NCI-H2227 (cell line): ENCODE measurements around the gene ABCA7.

Experiments
- DNase-seq: peaks from one replicate; lab custom pipeline; 2025; ENCODE audit not compliant: unreplicated experiment; lab: John Stamatoyannopoulos, UW

ABCA7 gene

DNA sequence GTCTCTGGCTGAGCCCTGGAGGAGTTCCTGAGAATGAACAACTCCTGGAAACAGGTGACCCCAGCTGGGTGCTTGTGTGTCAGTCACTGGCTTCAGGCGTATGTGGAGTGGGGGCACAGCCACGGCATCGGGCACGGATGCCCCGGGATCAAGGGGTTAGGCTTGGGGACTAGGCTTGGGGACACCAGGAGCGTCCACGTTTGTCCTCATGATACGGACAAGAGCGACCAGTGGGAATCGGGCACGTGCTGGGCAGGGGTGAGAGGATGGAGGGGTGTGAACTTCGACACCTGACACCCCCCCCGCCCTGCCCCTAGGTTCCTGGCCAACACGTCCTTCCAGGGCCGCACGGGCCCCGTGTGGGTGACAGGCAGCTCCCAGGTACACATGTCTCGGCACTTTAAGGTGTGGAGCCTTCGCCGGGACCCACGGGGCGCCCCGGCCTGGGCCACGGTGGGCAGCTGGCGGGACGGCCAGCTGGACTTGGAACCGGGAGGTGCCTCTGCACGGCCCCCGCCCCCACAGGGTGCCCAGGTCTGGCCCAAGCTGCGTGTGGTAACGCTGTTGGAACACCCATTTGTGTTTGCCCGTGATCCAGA lies 35.6 kb upstream of the ABCA7 start:
- DNase-seq: no peak

DNA sequence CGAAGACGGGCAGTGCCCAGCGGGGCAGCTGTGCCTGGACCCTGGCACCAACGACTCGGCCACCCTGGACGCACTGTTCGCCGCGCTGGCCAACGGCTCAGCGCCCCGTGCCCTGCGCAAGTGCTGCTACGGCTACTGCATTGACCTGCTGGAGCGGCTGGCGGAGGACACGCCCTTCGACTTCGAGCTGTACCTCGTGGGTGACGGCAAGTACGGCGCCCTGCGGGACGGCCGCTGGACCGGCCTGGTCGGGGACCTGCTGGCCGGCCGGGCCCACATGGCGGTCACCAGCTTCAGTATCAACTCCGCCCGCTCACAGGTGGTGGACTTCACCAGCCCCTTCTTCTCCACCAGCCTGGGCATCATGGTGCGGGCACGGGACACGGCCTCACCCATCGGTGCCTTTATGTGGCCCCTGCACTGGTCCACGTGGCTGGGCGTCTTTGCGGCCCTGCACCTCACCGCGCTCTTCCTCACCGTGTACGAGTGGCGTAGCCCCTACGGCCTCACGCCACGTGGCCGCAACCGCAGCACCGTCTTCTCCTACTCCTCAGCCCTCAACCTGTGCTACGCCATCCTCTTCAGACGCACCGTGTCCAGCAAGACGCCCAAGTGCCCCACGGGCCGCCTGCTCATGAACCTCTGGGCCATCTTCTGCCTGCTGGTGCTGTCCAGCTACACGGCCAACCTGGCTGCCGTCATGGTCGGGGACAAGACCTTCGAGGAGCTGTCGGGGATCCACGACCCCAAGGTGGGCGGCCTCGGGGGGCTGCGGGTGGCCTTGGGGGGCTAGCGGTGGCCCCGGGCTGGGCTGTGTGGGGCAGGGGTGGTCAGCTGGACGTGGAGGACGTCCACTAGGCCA lies 34.9 kb upstream of the ABCA7 start:
- DNase-seq: no peak

- no peak for DNase-seq
Observed at GRCh38 chr19:1006711-1007398, 33.1 kb upstream of the ABCA7 start.

DNA sequence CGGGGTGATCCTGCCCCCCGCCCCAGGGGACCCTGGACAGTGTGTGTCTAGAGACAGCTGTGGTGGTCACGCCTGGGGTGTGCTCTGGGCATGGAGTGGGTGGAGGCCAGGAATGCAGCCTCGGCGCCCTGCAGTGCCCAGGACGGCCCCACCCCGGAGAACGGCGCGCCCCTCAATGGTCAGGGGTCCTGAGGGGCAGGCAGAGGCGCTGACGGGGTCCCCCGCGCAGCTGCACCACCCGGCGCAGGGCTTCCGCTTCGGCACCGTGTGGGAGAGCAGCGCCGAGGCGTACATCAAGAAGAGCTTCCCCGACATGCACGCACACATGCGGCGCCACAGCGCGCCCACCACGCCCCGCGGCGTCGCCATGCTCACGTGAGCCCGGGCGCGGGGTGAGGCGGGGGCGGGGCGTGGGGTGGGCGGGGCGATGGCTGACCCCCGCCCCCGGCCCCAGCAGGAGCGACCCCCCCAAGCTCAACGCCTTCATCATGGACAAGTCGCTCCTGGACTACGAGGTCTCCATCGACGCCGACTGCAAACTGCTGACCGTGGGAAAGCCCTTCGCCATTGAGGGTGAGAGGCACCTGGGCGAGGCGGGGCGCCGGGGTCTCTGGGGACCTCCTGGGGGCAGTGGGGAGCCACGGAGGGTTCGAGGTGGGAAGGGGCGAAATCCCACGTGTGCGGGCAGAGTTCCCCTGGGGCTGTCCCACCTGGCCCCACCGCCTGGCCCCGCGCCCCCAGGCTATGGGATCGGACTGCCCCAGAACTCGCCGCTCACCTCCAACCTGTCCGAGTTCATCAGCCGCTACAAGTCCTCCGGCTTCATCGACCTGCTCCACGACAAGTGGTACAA lies 32.3 kb upstream of the ABCA7 start:
- no peak for DNase-seq

DNA sequence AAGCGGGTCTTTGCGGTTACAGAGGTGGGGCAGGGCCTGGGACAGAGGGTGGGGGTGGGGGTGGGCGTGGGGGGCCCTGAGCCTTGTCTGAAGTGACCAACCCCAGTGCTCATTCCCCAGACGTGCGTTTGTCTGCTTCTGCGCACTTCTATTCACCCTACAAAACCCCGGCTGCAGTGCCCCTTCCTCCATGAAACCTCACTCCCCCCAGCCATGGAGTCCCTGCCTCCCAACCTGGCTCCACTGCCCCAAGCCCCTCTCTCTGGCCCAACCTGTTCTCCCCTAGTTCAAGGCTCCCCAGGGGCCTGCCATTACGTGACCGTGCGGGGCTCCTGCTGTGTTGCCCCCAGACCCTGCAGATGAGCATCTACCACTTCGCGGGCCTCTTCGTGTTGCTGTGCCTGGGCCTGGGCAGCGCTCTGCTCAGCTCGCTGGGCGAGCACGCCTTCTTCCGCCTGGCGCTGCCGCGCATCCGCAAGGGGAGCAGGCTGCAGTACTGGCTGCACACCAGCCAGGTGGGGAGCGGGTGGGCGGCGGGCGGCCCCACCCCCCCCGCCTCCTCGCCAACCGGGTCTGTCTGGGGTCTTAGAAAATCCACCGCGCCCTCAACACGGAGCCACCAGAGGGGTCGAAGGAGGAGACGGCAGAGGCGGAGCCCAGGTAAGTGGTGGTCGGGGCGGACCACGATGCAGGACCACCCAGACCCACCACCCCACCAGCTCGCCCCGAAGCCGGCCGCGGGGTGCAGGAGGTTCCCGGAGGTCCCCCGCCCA lies 31.5 kb upstream of the ABCA7 start:
- no peak for DNase-seq

GRCh38 chr19:1009041-1009980 lies 30.6 kb upstream of the ABCA7 start:
- no peak for DNase-seq

DNA sequence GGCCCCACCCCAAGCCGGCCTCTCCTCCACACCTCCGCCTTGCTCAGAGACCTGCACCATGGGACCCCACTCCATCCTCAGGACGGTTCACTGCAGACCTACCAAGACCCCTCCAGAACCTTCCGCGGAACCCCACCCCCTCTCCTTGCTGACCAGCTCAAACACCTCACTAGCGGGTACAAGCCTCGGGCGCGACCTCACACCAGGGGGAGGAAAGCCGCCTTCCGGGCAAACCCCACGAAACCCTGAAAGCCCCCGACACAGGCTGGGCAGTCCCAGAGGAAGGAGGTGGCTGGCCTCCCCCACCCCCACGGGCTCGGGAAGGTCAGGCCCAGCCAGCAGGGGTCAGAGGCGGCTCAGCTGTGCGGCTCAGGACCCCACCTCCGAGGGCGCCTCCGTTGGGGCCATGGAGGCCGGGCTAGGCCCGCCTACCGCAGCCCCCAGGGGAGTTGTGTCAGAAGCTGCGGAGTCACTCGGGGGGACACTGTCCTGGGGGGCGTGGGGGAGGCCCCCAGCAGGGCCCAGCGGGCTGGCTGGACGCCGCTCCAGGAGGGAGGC lies 29.8 kb upstream of the ABCA7 start:
- no peak for DNase-seq

DNA sequence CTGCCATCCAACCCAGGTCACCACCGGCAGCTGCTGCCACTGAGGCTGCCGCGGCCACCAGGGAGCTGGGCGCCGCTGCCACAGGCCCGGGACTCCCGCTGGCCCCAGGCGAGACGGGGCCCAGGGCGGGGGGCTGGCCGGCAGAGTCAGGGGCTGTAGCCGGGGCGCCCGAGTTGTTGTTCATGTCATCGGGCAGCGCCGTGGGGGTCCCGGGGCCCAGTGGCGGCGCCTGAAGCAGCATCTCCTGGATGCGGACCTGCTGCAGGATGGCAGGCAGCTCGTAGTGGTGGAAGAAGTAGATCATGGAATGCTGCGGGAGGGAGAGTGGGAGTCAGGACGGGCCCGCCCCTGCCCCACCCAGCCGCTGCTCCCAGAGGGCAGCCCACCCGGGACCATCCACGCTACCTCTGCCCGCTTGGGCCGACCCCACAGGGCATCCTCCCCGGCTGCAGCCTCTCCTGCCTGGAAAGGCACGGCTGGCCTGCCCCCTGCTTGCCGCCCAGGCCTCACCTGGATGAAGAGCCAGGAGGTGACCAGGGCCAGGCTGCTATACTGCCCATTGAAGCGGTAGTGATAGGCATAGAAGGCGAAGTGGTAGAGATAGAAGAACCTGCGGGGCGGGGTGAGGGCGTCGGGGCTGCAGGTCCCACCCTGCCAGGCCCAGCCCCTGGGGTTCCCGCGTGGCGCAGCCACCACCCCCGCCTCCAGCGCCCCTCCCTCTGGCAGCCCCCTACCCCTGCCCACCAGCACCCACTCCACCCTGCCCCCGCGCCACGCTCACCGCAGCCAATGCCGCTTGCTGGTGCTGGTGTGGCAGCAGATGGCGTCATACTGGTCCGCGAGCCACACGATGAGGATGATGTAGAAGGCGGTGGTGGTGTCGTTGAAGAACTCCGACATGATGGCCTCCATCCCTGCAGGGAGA lies 29.1 kb upstream of the ABCA7 start:
- no peak for DNase-seq

GRCh38 chr19:1011831-1012333 lies 28.0 kb upstream of the ABCA7 start:
- DNase-seq: no peak

DNA sequence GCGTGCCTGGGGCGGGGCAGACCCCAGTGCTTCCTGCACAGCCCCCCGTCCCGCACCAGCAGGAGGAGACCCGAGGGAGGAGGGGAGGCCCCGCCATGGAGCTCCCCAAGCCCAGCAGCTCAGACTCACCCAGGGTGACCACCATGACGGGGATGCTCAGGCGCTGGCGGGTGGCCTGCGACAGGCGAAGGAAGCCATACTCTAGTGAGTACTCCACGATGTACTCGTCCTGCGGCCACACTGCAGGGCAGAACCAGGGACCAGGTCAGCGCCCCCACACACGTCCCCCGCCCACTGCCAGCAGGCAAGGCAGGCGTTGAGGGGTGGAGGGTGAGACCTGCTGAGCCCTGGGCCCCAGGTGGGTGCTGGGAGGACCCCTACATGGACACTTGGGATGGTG lies 27.6 kb upstream of the ABCA7 start:
- DNase-seq: no peak

GRCh38 chr19:1013218-1013617 lies 26.7 kb upstream of the ABCA7 start:
- no peak for DNase-seq

GRCh38 chr19:1014161-1015060 lies 25.5 kb upstream of the ABCA7 start:
- no peak for DNase-seq

DNA sequence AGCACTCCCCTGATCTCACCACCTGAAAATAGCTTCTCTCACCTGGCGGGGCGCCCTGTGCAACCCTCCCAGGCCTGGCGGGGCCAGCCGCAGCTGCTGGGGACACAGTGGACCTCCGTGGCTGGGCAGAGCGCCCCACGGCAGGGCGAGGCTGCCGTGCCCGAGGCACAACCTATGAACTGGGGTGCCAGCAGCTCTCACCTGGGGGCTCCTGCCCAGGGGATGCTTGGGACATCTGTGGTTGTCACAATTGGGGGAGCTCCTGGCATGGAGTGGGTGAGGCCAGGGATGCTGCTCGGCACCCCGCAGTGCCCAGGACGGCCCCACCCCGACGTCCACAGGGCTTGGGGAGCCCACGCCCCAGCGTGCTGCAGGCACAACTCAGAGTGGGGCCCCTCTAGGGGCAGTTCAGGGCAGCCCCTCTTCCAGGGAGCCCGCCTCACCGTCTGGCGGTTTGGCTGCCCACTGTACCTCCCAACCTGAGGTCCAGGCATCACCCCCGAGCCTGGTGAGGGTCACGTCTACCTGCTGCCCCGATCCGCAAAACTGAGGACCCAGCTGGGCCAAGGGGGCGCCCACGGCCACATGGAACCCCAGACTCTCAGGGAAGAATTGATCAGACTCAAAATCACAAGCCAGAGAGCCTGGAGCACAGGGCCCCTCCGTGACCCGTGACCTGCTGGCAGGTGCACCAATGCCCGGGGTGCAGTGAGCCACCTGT lies 24.7 kb upstream of the ABCA7 start:
- DNase-seq: no peak

DNA sequence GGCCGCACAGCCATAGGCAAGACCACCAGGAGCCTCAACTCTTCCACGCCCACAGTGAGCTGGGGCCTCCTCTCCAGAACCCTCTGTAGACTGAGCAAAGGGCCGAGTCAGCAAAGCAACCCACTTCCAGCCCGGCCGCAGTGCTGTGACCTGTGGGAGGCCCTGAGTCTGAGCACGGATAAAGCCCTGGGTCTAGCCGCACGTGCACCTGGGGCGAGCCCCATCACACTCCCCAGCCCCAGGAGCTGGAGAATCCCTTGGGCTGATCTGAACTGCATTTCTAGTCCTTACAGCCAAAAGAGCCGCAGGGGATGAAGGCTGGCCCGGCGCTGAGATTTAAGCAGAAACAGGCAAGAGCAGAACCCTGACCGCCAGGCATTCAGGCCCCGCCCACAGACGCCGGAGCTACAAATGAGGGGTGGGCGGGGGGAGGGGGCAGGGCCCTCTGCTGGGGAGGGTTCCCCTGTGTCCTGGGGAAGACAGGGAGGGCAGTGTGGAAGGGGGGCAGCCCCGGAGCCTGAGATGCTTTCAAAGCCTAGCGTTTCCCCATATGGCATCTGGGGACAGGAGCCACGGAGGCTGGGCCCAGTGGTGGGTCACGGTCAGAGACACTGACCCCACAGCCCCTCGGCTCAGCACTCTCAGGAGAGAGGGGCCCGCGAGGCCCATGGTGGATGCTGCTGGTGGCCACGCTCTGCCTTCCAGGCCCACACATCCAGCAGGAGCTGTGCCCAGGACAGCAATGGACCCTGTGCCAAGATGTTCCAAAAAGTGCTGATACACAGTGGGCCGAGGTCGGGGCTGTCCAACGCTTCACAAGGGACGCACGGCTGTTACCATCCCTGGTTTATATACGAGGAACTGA lies 23.9 kb upstream of the ABCA7 start:
- no peak for DNase-seq

- DNase-seq: no peak
Observed at GRCh38 chr19:1016647-1017114, 23.2 kb upstream of the ABCA7 start.
